HG03060 (cell line): ENCODE data around the gene RAX.

Experiments
- ATAC-seq: cut with Tn5 transposase; IDR thresholded peaks from one replicate; pipeline ENCODE4 v1.9.1; 2021; ENCODE audit warnings: low read depth, moderate number of reproducible peaks; ENCODE audit not compliant: unreplicated experiment

Gene RAX

DNA sequence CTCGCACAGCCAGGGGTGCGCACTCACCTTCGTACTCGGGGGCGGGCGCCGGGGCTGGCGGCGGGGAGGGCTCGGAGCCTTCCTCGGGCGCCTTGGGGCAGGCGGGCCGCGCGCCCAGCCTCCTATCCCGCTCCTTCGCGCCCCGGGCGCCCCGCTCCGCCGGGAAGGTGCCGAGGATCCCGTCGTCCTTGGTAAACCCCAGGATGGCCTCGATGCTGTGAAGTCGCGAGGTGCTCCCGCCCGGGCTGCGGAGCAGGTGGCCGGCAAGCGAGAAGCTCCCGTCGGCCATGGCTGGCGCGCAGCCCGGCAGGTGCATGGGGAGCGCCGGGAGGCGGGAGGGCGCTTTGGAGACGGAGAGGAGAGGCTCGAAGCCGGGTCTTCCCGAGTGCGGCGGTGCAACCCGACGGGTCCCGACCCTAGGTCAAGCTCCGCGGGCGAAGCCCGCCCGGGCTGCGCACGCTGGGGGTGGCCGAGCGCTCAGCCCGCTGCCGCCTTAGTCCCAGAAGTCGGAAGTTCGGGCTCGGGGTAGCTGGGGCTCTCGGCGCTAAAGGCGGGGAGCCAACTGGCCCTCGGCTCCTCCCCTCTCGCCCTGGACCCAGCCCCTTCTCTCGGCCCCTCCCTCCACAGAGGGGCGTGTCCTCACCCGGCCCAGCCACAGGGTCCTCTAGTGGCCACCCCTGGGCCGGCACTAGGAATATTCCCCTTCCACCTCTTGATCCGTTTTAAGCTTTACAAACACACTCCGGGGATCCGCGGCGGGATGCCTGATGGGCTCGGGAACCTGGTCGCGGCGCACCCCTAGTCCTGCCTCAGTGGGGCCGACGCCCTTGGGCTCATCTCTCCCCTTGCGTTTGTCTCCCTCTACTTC is at the start of gene RAX:
TSS of gene RAX (minus strand) at position 564 of the 868 bp plus-strand sequence. CDS start at position 316, 248 bp downstream.
- no peak for ATAC-seq

DNA sequence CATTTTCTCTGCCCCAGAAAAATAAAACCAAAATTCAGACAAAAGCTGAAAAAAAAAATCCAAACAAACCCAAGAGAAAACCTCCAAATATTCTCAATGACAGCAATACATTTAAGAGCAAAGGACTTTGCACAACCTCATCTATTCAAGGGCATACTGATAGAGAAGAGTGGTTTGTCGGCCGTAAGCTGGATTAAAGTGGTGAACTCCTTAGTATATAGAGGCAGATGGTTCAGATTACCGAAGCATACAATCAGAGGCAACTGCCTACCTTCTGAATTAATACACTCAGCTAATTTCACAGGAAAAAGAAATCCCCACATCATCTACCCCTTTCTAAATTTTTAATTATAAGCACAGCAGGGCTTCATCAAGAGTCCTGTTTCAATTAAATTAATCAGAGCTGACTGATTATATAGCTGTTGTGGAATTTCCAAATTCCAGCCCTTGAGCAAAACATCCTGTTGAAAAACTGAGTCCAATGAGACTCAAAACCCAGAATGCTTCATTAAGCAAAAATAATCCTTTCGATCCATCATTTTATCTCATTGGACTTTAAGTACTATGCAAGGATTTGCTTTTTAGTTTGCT is 45.3 kb upstream of the RAX start, which contains the start of gene CPLX4:
TSS of gene CPLX4 (minus strand) at position 190 of the 591 bp plus-strand sequence. CDS start at position 3, 187 bp downstream.
- ATAC-seq: no peak

GRCh38 chr18:59311631-59312030 is 38.4 kb upstream of the RAX start:
- ATAC-seq: no peak

GRCh38 chr18:59308938-59309260 is 35.6 kb upstream of the RAX start:
- ATAC-seq: no peak

- no peak for ATAC-seq
Observed at GRCh38 chr18:59308248-59308937, 35.1 kb upstream of the RAX start.

GRCh38 chr18:59306640-59307039 is 33.4 kb upstream of the RAX start:
- no peak for ATAC-seq

DNA sequence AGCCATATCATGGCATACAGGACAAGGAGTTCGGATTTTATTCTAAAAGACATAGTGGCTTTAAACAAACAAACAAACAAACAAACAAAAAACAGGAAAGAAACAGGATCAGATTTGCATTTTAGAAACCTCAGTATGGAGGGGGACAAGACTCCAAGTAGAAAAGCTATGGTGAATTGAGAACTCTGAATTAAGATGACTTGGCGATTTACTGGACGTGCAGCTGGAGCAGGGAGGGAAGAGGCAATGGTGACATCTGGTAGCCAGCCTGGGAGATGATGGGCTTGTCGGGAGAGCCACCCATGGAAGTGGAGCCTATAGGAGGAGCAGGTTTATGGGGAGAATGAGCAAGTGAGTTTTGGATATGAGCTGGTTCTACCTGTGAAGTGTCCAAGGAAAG is 32.0 kb upstream of the RAX start:
- no peak for ATAC-seq

DNA sequence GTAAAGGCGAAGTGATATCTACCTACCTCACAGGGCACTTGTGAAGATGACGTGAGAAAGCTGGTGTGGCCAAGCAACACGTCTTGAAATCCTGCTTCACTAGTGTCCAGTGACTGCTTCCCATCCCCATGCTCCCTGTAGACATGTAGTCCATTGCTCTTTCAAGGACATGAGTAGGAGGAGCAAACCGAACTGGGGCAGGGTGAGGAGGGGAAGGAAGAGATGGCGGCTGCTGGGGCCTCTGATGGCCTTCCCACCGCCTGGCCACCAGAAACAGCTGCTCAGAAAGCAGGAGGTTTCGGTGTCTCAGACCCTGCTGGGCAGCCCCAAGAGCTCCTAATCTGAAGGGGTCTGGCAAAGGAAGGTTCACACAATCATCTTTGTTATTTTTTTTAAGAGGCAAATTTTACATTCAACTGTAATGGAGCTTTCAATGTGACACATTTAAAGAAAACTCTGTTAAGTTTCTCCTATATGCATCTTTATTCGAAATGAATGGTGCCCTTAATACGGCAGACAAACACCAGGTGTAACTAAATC is 30.5 kb upstream of the RAX start:
- no peak for ATAC-seq

DNA sequence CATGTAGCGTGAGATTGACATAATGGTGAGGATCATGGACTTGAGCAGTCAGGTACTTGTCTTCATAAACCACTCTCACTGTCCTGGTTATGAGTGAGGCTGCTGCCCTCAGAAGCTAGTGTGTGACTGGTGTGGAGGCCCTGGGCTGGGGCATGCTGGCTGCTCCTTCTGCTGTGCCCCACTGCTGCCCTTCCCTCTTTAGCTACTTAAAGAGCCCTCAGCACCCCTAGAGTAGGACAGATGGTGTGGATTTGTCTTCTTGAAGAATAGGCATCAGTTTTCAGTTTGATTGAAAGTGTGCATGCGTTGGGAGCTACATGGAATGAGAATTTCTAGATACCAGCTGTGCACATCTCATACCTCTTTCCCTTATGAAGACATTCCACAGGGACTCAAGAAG is 29.8 kb upstream of the RAX start:
- ATAC-seq: no peak

DNA sequence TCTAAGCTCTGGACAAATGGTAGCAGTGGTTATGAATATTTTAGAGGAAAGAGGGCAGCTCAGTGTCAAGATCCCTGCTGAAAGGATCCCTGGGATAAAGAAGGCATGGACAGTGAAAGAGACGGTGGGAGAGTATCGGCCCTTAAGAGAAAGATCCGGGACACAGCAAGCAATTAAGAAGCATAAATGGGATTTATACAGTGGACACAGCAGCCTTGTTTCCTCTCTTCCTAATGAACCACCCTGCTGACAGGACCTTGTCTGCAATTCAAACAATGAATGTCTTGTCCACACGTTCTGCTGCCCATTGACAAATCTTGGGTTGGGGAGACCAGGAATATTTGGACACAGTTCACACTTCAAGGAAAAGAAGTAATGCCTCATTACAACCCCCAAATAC is 28.7 kb upstream of the RAX start:
- ATAC-seq: no peak

- ATAC-seq: no peak
Observed at GRCh38 chr18:59300676-59301285, 27.5 kb upstream of the RAX start.

- ATAC-seq: no peak
Observed at GRCh38 chr18:59298871-59299270, 25.6 kb upstream of the RAX start.

DNA sequence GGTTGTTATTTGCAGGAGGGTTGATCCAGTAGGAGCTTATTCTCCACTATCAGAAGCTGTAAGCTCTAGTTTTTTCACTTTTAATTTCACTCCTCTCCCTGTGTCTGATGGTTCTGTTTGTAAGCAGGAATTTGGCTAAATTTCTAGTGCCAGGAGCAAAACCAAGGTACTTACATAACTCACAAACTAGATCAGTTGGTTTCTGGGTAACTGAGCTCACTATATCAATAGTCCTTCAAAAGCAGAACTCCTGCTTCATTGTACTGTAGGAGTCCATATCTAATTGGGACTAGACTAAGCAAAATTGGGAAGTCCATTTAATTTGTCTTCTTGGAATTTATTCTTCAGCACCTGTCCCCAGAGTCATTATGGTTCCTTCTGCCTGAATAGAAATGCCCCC is 20.1 kb upstream of the RAX start:
- no peak for ATAC-seq

DNA sequence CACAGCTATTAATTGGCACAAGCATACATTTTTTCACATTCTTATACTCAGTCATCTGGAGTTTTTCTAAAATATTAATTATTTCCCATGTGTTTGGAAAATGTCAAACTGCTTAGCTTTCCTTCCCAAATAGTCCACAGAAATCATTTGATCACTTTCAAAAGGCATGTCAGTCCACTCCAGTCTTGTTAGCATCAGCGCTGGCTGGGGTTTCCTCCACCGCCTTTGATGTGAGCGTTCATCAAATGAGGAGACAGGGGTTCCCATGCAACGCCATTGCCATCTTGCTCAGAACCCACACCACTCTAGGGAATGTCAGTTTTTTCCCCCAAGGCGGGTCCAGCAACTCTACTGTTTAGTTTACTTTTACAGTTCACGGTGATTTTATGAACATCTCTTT is 13.1 kb upstream of the RAX start:
- ATAC-seq: no peak

DNA sequence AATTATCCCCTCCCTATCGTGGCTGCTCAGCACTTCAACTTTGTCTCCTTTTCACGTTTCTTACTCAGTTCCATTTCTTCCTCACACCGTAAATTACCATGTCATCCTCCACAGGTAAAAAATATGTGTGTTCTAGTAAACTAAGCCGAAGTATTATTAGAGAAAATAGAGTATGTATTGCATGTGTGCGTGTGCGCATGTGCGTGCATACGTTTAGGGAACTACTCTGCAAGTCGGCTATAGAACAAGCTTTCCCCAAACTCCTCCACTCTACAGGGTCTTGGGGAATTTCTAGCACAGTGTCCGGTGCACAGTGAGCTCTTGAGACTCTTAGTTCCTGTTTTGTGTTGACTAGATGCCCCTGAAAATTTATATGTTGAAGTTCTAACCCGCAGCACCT is 9.1 kb upstream of the RAX start:
- no peak for ATAC-seq

DNA sequence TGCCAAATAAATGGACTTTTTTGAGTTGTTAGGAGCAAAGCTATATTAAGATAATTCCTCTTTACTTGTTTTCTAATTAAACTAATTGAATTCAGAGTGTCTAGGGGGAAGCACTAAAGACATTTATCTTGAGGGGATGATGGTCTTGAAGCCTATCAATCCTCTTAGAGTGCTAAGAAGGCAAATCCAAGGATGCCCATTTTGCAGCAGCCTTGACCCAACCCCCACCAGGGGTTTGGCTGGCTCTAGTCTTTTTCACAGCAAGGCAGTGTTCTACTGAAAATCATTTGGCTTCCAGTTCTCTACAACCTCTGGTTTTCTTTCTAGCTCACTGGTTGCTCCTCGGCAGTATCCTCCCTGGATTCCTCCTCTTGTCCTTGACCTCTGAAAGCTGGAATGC is 6.5 kb upstream of the RAX start:
- no peak for ATAC-seq

DNA sequence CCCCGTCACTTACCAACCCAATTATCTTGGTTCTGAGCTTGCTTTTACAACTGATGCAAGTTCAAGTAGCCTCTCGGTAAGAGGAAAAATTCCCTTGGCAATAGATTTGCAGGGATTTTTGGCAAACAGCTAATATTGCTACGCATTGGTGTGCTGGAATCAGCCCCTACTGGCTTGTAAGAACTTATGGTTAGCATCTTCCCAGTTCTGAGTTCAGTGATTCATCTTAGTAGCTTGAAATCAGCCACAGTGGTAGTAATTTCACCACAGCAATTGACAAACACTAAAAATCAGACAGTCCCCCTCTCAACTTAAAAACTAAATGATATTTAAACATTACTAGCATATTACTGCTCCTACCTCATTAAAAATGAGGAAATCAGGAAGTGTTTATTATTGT is 5.9 kb upstream of the RAX start:
- ATAC-seq: no peak

- no peak for ATAC-seq
Observed at GRCh38 chr18:59278793-59279192, 5.5 kb upstream of the RAX start.

- ATAC-seq: no peak
Observed at GRCh38 chr18:59276047-59276446, 2.8 kb upstream of the RAX start.

- ATAC-seq: no peak
Observed at GRCh38 chr18:59275406-59275949, 2.2 kb upstream of the RAX start.

- no peak for ATAC-seq
Observed at GRCh38 chr18:59274533-59274928, 1.3 kb upstream of the RAX start.
